Hepatic stellate cell (primary cell): ENCODE data around the gene IL4.
A peak's percentile ranks its signal among the peaks of the same experiment; 100 is the strongest.
"Not testable (repeated sequence)": the region's sequence is repeated elsewhere in the genome, so short reads cannot be mapped to it uniquely, and the experiment has no call there.

Experiments used
- DNase-seq: peaks from one replicate; pipeline ENCODE4 v3.0.0; 2011; ENCODE audit warnings: low spot score

IL4 gene

DNA sequence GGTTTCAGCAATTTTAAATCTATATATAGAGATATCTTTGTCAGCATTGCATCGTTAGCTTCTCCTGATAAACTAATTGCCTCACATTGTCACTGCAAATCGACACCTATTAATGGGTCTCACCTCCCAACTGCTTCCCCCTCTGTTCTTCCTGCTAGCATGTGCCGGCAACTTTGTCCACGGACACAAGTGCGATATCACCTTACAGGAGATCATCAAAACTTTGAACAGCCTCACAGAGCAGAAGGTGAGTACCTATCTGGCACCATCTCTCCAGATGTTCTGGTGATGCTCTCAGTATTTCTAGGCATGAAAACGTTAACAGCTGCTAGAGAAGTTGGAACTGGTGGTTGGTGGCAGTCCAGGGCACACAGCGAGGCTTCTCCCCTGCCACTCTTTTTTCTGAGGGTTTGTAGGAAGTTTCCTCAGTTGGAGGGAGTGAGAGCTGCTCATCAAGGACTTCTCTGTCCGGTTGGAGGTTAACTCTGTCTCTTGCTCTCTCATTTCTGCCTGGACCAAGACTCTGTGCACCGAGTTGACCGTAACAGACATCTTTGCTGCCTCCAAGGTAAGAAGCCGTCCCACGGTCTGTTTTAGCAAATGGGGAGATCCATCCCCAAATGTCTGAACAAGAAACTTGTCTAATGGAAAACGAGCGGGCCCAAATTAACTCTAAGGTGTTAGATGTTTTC lies at the start of gene IL4:
IL4 (plus strand) TSS at position 51 of the 692 bp plus-strand sequence; CDS start at position 113, 62 bp downstream.
- no peak for DNase-seq

GRCh38 chr5:132627470-132627869 lies 46.3 kb upstream of the IL4 start:
- no peak for DNase-seq

DNA sequence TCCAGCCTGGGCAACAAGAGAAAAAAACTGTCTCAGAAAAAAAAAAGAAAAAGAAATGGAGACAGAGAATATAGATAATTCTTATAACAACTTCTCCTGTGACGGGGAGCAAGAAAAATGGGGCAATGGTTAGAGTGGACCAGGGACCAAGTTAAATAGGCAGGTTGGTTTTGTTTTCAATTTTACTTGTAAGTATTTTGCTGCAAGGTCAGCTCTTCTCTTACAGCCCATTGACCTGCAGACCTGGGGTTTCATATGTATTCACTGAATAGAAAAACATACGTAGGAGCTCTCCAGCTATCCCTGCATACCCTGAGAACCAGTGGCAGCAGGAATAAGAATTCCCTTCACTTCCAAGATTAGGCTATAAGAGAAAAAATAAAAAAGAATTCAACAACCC lies 45.0 kb upstream of the IL4 start:
- DNase-seq = no peak

GRCh38 chr5:132629230-132629944 lies 44.4 kb upstream of the IL4 start:
- no peak for DNase-seq

- not testable (repeated sequence) for DNase-seq
Observed at GRCh38 chr5:132633587-132633986, 40.2 kb upstream of the IL4 start.

DNA sequence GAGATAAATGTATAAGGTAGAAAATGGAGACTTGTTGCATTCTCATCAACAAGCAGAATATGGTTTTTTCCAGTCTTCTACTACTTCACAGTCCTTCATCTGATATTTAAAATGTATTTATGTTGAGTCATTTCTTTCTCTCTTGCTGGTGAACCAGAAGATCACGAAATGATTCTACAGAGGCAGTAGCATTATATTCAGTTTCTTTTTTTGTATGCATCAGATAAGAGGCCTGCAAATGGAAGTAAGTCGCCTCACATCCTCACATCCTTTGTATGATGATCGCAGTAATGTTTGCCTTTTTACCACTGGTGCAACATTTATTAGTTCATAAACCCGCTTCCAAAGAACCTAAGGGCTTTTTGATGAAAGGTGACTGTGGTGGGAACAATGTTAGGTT lies 37.9 kb upstream of the IL4 start:
- no peak for DNase-seq

DNA sequence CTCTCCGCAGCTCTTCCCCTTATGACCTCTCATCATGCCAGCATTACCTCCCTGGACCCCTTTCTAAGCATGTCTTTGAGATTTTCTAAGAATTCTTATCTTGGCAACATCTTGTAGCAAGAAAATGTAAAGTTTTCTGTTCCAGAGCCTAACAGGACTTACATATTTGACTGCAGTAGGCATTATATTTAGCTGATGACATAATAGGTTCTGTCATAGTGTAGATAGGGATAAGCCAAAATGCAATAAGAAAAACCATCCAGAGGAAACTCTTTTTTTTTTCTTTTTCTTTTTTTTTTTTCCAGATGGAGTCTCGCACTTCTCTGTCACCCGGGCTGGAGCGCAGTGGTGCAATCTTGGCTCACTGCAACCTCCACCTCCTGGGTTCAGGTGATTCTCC lies 36.5 kb upstream of the IL4 start:
- DNase-seq = no peak

DNA sequence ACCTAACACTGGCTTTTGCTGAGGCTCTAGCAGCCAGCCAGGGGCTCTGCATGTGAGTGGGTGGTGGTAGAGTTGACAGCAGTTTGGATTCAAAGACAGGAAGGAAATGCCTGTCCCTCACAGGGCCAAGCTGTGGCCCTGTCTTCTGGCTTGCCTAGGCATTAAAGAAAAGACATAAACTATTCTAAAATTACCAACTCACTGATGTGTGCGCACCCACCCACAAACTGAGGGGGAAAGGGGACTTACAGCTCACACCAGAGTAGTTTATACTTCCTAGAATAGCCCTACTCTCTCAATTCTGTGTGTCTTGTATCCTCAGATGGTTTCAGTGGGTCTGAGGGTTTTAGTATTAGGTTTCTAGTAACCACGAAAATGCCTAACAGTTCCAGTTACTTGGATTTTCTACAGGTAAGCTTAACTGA lies 34.1 kb upstream of the IL4 start:
- no peak for DNase-seq

DNA sequence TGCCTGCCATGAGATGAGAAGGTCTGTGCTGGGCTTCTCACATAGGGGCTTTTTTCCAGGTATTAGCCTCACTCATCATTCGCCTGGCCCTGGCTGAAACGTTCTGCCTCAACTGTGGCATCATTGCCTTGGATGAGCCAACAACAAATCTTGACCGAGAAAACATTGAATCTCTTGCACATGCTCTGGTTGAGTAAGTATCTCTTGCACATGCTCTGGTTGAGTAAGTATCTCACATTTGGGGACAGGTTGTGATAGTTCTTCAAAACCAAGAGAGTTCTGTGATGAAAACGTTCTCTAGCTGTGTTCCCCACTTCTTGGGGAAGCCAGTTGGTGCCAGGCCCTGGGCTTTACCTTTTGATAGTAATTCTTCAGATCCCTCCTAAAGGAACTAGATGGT lies 33.2 kb upstream of the IL4 start:
- DNase-seq = no peak

GRCh38 chr5:132641241-132641723 lies 32.5 kb upstream of the IL4 start:
- DNase-seq = no peak

DNA sequence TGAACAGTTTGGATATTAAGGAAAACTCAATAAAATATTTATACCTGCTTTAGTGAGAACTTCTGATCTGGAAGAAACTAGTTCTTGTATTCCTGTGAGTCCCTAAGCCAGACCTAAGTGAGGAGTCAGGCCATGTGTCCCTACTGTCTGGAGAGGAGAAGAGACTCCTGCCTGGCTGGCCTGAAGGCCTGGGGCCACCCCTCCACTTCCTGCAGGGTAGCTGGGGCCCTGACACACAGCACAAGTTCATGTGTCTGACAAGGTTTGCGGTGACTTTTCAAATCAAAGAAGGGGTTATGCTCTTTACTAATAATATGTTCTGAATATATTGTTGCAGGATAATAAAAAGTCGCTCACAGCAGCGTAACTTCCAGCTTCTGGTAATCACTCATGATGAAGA lies 31.9 kb upstream of the IL4 start:
- no peak for DNase-seq

GRCh38 chr5:132644177-132644576 lies 29.6 kb upstream of the IL4 start:
- no peak for DNase-seq

DNA sequence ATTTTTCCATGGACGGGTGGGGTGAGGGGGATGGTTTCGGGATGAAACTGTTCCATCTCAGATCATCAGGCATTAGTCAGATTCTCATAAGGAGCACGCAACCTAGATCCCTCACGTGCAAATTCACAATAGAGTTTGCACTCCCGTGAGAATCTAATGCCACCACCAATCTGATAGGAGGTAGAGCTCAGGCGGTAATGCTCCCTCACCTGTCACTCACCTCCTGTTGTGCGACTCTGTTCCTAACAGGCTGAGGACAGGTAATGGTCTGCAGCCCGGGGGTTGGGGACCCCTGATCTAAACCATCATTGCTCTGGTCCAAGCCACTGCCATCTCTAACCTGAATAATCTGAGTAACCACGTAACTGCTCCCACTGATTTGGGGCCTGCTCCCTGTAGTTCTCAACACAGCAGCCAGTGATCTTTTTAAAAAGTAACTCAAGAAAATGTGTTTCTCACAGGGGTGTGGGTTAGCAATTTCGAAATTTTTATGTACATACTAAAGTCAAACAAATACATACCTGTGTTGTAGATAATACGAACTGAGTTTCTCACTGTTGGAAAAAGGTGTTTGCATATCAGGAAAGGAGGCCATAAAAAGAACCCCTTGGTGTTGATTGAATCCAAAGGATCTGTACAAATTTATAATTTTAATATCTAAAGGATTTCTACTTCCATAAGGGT lies 27.1 kb upstream of the IL4 start:
- DNase-seq = no peak

DNA sequence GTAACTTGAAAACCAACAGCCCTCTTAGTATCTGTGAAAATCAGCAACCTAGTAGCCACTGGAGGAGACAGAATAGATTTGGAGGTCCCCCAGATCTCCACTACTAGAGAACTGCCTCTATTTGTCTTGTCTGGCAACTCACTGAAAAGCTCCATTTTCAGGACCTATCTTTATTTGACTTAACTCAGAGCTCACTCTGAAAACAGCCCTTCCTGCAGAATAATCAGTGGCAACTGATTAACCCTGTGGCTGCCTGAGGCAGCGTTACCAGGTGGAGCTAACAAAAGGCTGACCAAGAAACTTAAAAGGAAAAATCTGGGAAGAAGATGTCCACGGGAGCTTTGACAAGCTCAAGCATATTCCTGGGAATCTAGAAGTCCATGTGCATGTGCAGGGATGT lies 26.3 kb upstream of the IL4 start:
- no peak for DNase-seq

DNA sequence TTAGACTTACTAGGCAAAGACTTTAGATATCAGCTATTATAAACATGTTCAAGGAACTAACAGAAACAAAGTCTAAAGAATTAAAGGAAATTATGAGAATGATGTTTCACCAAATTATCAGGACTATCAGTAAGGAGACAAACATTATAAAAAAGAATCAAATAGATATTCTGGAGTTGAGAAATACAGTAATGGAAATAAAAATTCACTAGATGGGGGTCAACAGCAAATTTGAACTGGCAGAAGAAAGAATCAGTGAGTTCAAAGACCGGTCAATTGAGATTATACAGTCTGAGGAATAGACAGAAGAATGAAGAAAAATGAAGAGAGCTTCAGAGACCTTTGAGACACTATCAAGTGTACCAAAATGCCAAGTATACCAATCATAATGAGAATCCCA lies 25.4 kb upstream of the IL4 start:
- DNase-seq = no peak

DNA sequence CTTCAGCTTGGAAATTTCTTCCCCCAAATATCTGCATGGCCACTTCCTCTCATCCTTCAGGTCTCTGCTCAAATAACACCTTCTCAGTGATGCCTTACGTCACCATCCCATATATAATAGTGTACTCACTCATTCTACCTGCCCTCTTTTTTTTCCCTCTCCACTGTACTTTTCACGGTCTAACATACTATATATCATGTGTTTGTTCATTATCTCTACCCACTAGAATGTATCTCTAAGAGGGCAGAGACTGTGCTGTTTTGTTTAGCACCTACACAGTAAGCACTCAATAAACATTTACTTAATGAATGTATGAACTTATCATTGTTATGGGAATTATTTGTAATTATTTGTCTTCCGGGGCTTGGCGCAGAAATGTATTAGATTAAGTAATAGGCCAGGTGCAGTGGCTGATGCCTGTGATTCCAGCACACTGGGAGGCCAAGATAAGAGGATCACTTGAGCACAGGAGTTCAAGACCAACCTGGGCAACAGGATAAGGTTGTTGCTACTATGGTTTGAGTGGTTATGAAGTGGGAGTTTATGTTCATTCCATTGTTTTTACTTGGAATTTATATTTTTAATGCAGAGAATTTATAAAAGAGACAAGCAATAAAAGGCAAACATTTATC lies 21.8 kb upstream of the IL4 start:
- DNase-seq = no peak

- no peak for DNase-seq
Observed at GRCh38 chr5:132653716-132654115, 20.1 kb upstream of the IL4 start.

DNA sequence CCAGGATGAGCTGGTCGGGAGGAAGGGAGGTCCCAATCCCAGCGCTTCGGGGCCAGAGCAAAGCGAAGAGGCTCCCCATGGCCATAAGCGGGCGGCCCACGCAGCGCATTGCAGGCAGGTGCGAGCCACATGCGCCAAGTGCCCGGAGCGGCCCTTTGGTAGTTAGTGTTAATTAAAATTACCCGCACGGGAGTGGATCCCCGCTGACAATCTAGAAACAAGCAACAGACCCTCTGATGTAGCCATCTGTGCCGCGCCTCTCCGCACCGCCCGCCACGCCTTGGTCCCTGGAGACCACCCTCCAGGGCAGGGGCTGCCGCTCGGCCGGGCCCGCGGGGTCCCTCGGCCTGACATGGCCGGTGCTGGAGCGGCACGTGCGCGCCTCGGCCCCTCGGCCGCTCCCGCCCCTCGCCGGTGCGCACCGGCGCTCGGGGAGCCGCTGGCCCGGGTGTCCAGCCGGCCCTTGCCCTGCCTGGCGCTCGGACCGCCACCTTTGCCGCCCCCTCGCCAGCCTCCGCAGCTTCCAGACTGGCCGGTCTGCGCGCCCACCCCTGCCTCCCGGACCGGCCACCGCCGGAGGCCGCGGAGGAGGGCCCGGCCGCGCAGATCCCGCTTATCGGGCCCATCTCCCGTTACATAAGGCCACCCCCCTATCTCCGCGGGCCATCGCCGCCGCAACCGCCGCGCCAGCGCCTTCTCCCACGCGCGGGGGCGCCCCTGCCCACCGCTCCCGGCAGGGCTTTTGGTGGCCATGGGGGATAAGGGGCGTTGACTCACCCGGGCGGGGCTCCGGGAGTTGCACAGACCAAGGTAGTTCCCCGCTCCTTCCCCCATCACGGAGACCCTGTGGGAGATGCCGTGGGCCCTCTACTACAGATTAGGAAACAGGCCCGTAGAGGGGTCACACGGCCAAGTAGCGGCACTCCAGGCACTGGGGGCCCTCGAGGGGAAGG lies 17.7 kb upstream of the IL4 start:
- DNase-seq = peak; percentile 48

DNA sequence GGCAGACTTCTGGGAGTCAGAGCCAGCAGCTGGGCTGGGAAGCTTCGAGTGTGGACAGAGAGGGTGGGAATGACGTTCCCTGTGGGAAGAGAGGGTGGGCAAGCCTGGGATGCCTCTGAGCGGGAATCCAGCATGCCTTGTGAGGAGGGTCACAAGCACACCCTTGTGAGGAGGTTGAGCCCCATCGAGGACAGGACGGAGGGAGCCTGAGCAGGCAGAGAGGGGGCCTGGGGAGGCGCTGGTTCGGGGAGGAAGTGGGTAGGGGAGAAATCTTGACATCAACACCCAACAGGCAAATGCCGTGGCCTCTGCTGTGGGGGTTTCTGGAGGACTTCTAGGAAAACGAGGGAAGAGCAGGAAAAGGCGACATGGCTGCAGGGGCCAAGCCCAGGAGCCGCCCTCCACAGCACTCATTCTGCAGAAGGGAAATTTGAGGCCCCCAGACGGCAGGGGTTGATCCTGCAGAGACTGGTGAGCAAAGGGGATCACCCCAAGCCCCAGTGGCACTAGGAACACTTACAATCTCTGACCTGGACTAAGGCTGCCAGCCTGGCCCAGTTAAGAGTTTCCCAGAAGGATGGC lies 16.9 kb upstream of the IL4 start:
- DNase-seq = no peak

DNA sequence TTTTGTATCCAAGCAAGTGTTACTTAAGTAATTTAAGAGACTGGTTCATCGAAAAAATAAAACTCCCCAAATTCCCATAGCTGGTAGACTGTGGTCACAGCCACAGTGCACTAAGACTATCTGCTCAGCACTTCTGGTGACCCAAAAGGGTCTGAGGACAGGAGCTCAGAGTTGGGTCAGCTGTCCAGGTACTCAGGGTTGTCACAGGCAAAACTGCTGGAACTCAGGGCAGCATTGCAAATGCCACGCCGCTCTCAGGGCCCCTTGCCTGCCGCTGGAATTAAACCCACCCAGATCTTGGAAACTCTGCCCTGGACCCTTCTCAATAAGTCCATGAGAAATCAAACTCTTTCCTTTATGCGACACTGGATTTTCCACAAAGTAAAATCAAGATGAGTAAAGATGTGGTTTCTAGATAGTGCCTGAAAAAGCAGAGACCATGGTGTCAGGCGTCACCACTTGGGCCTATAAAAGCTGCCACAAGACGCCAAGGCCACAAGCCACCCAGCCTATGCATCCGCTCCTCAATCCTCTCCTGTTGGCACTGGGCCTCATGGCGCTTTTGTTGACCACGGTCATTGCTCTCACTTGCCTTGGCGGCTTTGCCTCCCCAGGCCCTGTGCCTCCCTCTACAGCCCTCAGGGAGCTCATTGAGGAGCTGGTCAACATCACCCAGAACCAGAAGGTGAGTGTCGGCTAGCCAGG lies 16.0 kb upstream of the IL4 start, which contains the start of gene IL13:
IL13 (plus strand) TSS at position 498 of the 705 bp plus-strand sequence; CDS start at position 512, 14 bp downstream.
- DNase-seq = no peak
